Umbilical cord (tissue), 2 donors: Measurements from ENCODE around the gene PPP2R2C. TPM values are rescaled to one million over a fixed set of nuclear protein-coding genes. Genes with fewer than 3 reads are reported as not detected.

Experiments
- DNase-seq: peaks from one replicate; pipeline ENCODE4 v3.0.0-alpha.2; 2015; ENCODE audit warnings: low spot score
- total RNA-seq: library from RNA; depleted of rRNA; stranded (reverse); fragments of >200 nt; gene quantifications from one replicate; pipeline ENCODE4 v1.2.3, GENCODE V29; 2014; ENCODE audit warnings: low replicate concordance; ENCODE audit not compliant: insufficient read depth

Gene PPP2R2C
- total RNA-seq: 2.9 TPM

- DNase-seq: no peak
Measured at GRCh38 chr4:6472387-6473263, at the start of gene PPP2R2C. Gene PPP2R2C (minus strand): TSS chr4:6472614. CDS start chr4:6472229, 385 bp downstream.

- DNase-seq: no peak
Measured at GRCh38 chr4:6520978-6521377, 48.6 kb upstream of the PPP2R2C start.

GRCh38 chr4:6520051-6520636 is 47.7 kb upstream of the PPP2R2C start:
- DNase-seq: no peak

- no peak for DNase-seq
Measured at GRCh38 chr4:6517171-6517570, 44.8 kb upstream of the PPP2R2C start.

GRCh38 chr4:6516762-6517161 is 44.3 kb upstream of the PPP2R2C start:
- DNase-seq: no peak

GRCh38 chr4:6516281-6516680 is 43.9 kb upstream of the PPP2R2C start:
- no peak for DNase-seq

GRCh38 chr4:6513678-6514077 is 41.3 kb upstream of the PPP2R2C start:
- DNase-seq: no peak

- DNase-seq: no peak
Measured at GRCh38 chr4:6509587-6509986, 37.2 kb upstream of the PPP2R2C start.

- DNase-seq: no peak
Measured at GRCh38 chr4:6507345-6507744, 34.9 kb upstream of the PPP2R2C start.

- no peak for DNase-seq
Measured at GRCh38 chr4:6506616-6507140, 34.3 kb upstream of the PPP2R2C start.

- DNase-seq: no peak
Measured at GRCh38 chr4:6504900-6505496, 32.6 kb upstream of the PPP2R2C start.

GRCh38 chr4:6502747-6503465 is 30.5 kb upstream of the PPP2R2C start:
- DNase-seq: no peak

- DNase-seq: no peak
Measured at GRCh38 chr4:6502147-6502546, 29.7 kb upstream of the PPP2R2C start.

- DNase-seq: no peak
Measured at GRCh38 chr4:6501171-6501570, 28.8 kb upstream of the PPP2R2C start.

- no peak for DNase-seq
Measured at GRCh38 chr4:6500481-6501140, 28.2 kb upstream of the PPP2R2C start.

- no peak for DNase-seq
Measured at GRCh38 chr4:6499238-6499600, 26.8 kb upstream of the PPP2R2C start.

- no peak for DNase-seq
Measured at GRCh38 chr4:6498511-6499237, 26.3 kb upstream of the PPP2R2C start.

- DNase-seq: no peak
Measured at GRCh38 chr4:6497796-6498195, 25.4 kb upstream of the PPP2R2C start.

GRCh38 chr4:6495736-6496135 is 23.3 kb upstream of the PPP2R2C start:
- DNase-seq: no peak

GRCh38 chr4:6495296-6495590 is 22.8 kb upstream of the PPP2R2C start:
- DNase-seq: no peak
